Right cardiac atrium (tissue), 5 donors: ENCODE data around the gene VPS45. TPM values are rescaled to one million over a fixed set of nuclear protein-coding genes. Genes with fewer than 3 reads are reported as not detected.
"Not testable (repeated sequence)": the region's sequence is repeated elsewhere in the genome, so short reads cannot be mapped to it uniquely, and the experiment has no call there.

Source experiments
- ATAC-seq, 2 donors: fragments of 200-7000 bp; cut with Tn5 transposase; one replicate each; pipeline versions ENCODE4 v1.8.0 to v1.9.1; 2020; ENCODE audit warnings: moderate library complexity in 2 of 2, mild to moderate bottlenecking in 1 of 2
- DNase-seq, 3 donors: peaks; one replicate each; pipeline ENCODE4 v3.0.0-alpha.2; 2020
- H3K27ac ChIP-seq: one replicate; pipeline ENCODE4 v1.5.1; 2013; ENCODE audit warnings: mild to moderate bottlenecking, low read length, control low read depth, moderate library complexity
- H3K27me3 ChIP-seq: one replicate; pipeline ENCODE4 v1.6.1; 2013; ENCODE audit not compliant: control insufficient read depth, insufficient read depth
- H3K4me1 ChIP-seq: one replicate; pipeline ENCODE4 v1.6.1; 2013; ENCODE audit warnings: low read length; ENCODE audit not compliant: control insufficient read depth, insufficient read depth
- H3K4me3 ChIP-seq: one replicate; pipeline ENCODE4 v1.5.1; 2013; ENCODE audit warnings: low read length, control low read depth
- H3K9me3 ChIP-seq: one replicate; pipeline ENCODE4 v1.6.1; 2013; ENCODE audit warnings: low read length; ENCODE audit not compliant: control insufficient read depth
- WGBS: extraction: QIAGEN DNeasy Blood & Tissue Kit; methylation state at CpG from one replicate; pipeline ENCODE4 v1.1.7; 2013; 5-methylcytosine and 5-hydroxymethylcytosine counted together
- intact Hi-C, 4 donors: fragments of 100-400 bp; cut with DNase I; formaldehyde crosslinking; loops; one replicate each; pipeline versions ENCODE4 v1.11.0 to v1.14.0; 2022 to 2023
- polyA plus RNA-seq: library from polyadenylated mRNA; stranded (reverse); fragments of 200-250 nt; gene quantifications from one replicate; pipeline ENCODE4 v1.2.3, GENCODE V29; 2013
- total RNA-seq, 4 donors: library from RNA; stranded (reverse); fragmentation: NEBNext Ultra II Directional; extraction: Animal tissue kit (Norgen Biotek cat#: 25700); gene quantifications; one replicate each; pipeline ENCODE4 v1.2.1, GENCODE V29; 2021
- donor health status: healthy with polysubstance abuse.
- donor health status: DM: no; HTN: yes; CAD: no.
- donor health status: DM: no; HTN: no; CAD: no.
- donor health status: DM: no; HTN: yes; CAD: no; lungs with severe emphysema.
- donor health status: DM: yes; HTN: yes; CAD: no.

The VPS45 gene
- total and polyA plus RNA-seq, 5 donors, result 40.0 to 54.3 (median 47.3) TPM

DNA sequence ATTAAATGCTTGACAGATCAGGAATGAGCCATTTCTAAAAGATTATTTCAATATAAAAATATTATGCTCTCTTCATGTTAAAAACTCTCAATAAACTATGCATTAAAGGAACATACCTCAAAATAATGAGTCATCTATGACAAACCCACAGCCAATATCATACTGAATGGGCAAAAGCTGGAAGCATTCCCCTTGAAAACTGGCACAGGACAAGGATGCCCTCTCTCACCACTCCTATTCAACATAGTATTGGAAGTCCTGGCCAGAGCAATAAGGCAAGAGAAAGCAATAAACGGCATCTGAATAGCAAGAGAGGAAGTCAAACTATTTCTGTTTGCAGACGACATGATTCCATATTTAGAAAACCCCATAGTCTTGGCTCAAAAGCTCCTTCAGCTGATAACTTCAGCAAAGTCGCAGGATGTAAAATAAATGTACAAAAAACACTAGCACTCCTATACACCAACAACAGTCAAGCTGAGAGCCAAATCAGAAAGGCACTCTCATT lies 15.6 kb upstream of the VPS45 start:
- ATAC-seq, DNase-seq, H3K4me3 ChIP-seq, H3K27me3 ChIP-seq, H3K27ac ChIP-seq, H3K4me1 ChIP-seq, H3K9me3 ChIP-seq: not testable (repeated sequence)
- 13% methylated on average over 3 of the region's 3 CpGs for WGBS
- intact Hi-C loops, result loop anchor here in 3 of 4 donors (2.0 to 10.0 kb wide), 2 partner anchors 89 to 157 kb away; partner anchors contain the start of gene BOLA1 (in 1 of the 3)

DNA sequence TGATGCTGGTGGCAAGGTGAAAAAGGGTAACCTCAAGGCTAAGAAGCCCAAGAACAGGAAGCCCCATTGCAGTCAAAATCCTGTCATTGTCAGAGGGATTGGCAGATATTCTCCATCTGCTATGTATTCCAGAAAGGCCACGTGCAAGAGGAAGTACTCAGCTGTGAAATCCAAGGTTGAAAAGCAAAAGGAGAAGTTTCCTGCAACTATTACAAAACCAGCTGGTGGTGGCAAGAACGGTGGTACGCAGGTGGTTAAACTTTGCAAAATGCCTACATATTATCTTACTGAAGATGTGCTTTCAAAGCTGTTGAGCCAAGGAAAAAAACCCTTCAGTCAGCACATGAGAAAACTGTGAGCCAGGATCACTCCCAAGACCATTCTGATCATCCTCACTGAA lies 13.7 kb upstream of the VPS45 start:
- no peaks in the 10 kb centered on the region for H3K9me3 ChIP-seq
- intact Hi-C loops, result loop anchor here in 1 of 4 donors (10.0 kb wide), 1 partner anchor 159 kb away; the partner anchor contains the start of gene BOLA1
- peaks cover 2% of the 10 kb centered on the region for H3K4me1 ChIP-seq
- H3K27me3 ChIP-seq, result no peaks in the 10 kb centered on the region
- H3K4me3 ChIP-seq, result no peak overlapping the region
- no peak overlapping the region for H3K27ac ChIP-seq
- ATAC-seq (no peak), DNase-seq (no peak)
- 47% methylated on average over 3 of the region's 3 CpGs for WGBS

DNA sequence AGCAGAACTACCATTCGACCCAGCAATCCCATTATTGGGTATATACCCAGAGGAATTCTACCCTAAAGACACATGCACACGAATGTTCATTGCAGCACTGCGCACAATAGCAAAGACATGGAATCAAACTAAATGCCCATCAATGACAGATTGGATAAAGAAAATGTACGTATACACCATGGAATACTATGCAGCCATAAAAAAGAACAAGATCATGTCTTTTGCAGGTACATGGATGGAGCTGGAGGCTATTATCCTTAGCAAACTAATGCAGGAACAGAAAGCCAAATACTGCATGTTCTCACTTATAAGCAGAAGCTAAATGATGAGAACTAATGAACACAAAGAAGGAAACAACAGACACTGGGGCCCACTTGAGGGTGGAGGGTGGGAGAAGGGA lies 12.1 kb upstream of the VPS45 start:
- H3K27me3 ChIP-seq, ATAC-seq, H3K27ac ChIP-seq, H3K9me3 ChIP-seq, H3K4me3 ChIP-seq, DNase-seq, H3K4me1 ChIP-seq: not testable (repeated sequence)
- intact Hi-C loops, result loop anchor here in 1 of 4 donors (10.0 kb wide), 1 partner anchor 161 kb away; the partner anchor contains the start of gene BOLA1
- 93% methylated on average over 4 of the region's 4 CpGs for WGBS

DNA sequence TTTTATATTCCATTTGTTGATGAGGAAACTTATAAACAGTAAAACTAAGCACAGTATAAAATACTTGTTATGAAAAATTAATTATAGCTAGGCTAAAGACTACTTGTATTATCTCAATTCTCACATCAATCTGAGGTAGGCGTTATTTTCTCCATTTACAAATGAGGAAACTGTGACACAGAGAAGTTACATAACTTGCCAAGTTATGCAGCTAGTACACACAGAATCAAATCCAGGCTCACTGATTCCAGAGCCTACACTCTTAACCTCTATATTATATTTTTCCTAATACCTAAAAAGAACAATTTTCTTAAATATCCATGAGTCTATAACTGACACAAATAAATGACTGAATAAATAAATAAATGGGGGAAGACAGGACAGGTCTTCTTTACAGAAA lies 11.2 kb upstream of the VPS45 start:
- Histone ChIP-seq H3K4me1 (peaks cover 2% of the 10 kb centered on the region), H3K9me3 (no peaks in the 10 kb centered on the region), H3K4me3 (no peak overlapping the region), H3K27me3 (no peaks in the 10 kb centered on the region), H3K27ac (no peak overlapping the region)
- 43% methylated on average over 1 of the region's 1 CpG for WGBS
- no peak for DNase-seq
- intact Hi-C loops, result loop anchor here in 1 of 4 donors (10.0 kb wide), 1 partner anchor 162 kb away; the partner anchor contains the start of gene BOLA1
- ATAC-seq, result no peak

DNA sequence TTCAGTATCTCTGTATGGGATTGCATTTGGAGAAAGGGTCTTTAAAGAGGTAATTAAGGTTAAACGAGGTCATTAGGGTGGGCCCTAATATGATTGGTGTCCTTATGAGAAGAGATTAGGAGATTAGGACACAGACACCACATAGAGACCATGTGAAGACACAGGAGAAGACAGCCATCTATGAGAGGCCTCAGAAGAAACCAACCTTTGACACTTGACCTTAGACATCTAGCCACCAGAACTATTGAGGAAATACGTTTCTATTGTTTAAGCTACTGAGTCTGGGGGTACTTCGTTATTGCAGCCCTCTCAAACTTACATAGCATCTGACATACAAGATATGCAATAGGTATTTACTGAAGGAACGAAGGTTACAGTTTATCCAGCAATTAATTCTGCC lies 7.3 kb upstream of the VPS45 start:
- intact Hi-C loops, result loop anchor here in 1 of 4 donors (10.0 kb wide), 1 partner anchor 45 kb away; the partner anchor contains the start of gene OTUD7B
- H3K27ac ChIP-seq, result no peak overlapping the region
- no peak for ATAC-seq
- H3K4me1 ChIP-seq, result peaks cover 3% of the 10 kb centered on the region
- H3K4me3 ChIP-seq, result no peak overlapping the region
- no peaks in the 10 kb centered on the region for H3K27me3 ChIP-seq
- DNase-seq, result no peak
- 73% methylated on average over 4 of the region's 4 CpGs for WGBS
- no peaks in the 10 kb centered on the region for H3K9me3 ChIP-seq

DNA sequence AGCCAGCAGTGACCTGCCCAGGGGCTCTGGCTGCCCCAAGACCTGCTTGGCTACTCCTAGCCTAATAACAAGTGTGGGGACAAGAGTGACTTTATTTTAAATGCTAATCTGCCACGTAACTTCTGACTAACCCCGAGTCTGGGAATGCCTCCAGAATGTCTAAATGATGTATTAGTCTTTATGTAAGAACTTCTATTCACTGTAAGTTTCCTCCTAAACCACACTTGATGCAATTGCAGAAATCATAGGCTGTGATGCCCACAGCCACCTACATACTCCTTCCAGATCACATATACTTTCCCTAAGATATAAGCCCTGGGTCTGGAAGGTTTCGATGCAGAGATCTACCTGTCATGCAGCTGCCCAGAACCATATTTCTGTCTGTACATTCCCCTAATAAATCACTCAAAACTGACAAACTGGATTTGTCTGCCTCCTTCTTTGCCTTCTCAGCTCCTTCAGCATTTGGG lies 5.9 kb upstream of the VPS45 start:
- no peak for DNase-seq
- H3K4me3 ChIP-seq, result no peak overlapping the region
- peak in 1 of 2 donors; percentile 32 for ATAC-seq
- WGBS, result 48% methylated on average over 3 of the region's 3 CpGs
- peaks cover 3% of the 10 kb centered on the region for H3K4me1 ChIP-seq
- H3K27me3 ChIP-seq, result no peaks in the 10 kb centered on the region
- intact Hi-C loops, result loop anchor here in 1 of 4 donors (10.0 kb wide), 1 partner anchor 47 kb away; the partner anchor contains the start of gene OTUD7B
- no peaks in the 10 kb centered on the region for H3K9me3 ChIP-seq
- peak overlapping the region; percentile 19 for H3K27ac ChIP-seq

DNA sequence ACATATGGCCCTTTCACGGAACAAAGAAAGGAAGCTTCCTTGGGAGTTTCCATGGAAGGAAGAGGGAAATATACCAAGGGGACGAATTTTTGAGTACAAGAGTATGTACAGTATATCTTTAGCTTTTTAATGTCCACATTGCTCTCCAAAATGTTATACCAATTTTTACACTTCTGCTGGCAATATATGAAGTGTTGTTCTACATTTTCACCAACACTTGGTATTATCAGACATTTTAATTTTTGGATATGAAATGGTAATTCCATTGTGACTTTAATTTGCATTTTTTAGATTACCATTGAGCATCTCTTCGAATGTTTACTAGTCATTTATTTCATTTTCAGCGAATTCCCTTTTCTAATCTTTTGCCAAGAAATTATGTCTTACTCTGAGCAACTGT lies 5.5 kb upstream of the VPS45 start:
- Histone ChIP-seq H3K4me3 (no peak overlapping the region), H3K27me3 (no peaks in the 10 kb centered on the region), H3K4me1 (peaks cover 3% of the 10 kb centered on the region), H3K27ac (no peak overlapping the region), H3K9me3 (no peaks in the 10 kb centered on the region)
- intact Hi-C loops, result loop anchor here in 1 of 4 donors (10.0 kb wide), 1 partner anchor 47 kb away; the partner anchor contains the start of gene OTUD7B
- DNase-seq, result no peak
- no peak for ATAC-seq
- 90% methylated on average over 4 of the region's 4 CpGs for WGBS

DNA sequence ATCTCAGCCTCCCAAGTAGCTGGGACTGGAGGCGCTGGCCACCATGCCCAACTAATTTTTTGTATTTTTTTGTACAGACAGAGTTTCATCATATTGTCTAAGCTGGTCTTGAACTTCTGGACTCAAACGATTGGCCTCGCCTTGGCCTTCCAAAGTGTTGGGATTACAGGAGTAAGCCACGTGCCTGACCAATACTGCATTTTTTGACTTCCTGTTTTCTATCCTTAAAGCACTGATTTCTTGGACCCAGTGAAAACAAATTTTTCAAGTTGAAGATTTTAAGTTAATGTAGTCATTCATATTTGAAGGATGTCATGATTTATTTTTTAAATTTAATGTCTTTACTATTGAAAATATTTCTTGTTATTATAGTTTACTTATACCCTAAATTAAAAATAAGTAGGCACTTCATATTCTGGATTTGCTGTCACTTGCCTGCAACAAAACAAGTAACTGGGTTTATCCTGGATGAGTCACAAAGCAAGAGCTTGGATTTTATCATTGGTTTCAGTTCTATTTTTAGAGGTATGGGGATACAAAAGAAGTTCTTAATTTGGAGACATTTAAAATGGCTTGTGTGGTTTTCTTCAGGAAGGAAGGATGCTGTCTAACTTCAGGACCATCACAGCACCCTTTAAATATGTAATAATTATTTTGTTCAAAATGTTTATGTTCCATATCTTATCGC lies 2.2 kb upstream of the VPS45 start:
- ATAC-seq (no peak), DNase-seq (no peak)
- intact Hi-C loops, result loop anchor here in 1 of 4 donors (10.0 kb wide), 1 partner anchor 51 kb away; the partner anchor contains the start of gene OTUD7B
- Histone ChIP-seq H3K9me3 (no peaks in the 10 kb centered on the region), H3K4me1 (peaks cover 3% of the 10 kb centered on the region), H3K4me3 (peak overlapping the region; percentile 35), H3K27me3 (no peaks in the 10 kb centered on the region), H3K27ac (peak overlapping the region; percentile 39)
- 59% methylated on average over 5 of the region's 5 CpGs for WGBS

DNA sequence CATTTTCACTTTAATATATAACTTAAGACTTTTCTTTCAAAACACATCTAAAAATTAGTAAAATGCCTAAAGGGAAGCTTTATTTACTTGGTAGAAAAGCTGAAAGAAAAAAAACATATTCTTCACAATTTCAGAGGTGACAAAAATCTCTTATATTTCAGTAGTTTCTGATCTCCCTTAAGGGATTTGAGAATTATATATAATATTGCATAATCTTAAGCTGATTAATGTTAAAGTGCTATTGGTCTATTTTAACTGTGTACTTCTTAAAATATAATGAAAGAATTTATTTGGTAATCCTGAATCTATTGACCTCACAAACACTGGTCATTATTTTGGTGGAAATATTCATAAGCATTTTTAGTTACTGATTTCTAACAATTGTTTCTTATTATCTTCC lies 1.2 kb upstream of the VPS45 start:
- Histone ChIP-seq H3K4me3 (peak overlapping the region; percentile 97), H3K4me1 (peaks cover 3% of the 10 kb centered on the region), H3K27ac (no peak overlapping the region), H3K9me3 (no peaks in the 10 kb centered on the region), H3K27me3 (no peaks in the 10 kb centered on the region)
- DNase-seq (no peak), ATAC-seq (no peak)
- intact Hi-C loops, result loop anchor here in 1 of 4 donors (10.0 kb wide), 1 partner anchor 52 kb away; the partner anchor contains the start of gene OTUD7B

DNA sequence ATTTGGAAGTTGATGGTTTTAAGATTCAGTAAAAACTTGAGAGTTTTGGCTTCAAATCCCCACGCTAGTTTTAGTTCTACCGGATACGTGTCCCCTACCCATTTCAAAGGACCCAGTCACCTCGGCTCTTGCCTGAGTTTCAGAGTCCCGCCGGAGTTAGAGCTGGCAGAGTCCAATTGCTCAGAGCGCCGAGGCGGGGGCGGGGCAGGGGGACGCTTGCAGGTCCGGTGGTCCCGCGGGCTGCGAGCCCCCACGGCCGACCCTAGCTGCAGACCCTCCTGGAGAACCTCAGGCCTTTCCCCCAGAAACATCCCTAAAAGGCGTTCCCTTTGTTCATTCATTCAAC lies 765 bp upstream of the VPS45 start:
- DNase-seq, result peak; percentile 61 to 80 (median 78)
- peaks cover 1% of the 10 kb centered on the region for H3K4me1 ChIP-seq
- intact Hi-C loops, result loop anchor here in 1 of 4 donors (10.0 kb wide), 1 partner anchor 52 kb away; the partner anchor contains the start of gene OTUD7B
- no peaks in the 10 kb centered on the region for H3K27me3 ChIP-seq
- peak overlapping the region; percentile 99 for H3K27ac ChIP-seq
- ATAC-seq, result peak; percentile 70 to 74
- peak overlapping the region; percentile 97 for H3K4me3 ChIP-seq
- H3K9me3 ChIP-seq, result no peaks in the 10 kb centered on the region
- WGBS, result under 1% methylated on average over 18 of the region's 18 CpGs

DNA sequence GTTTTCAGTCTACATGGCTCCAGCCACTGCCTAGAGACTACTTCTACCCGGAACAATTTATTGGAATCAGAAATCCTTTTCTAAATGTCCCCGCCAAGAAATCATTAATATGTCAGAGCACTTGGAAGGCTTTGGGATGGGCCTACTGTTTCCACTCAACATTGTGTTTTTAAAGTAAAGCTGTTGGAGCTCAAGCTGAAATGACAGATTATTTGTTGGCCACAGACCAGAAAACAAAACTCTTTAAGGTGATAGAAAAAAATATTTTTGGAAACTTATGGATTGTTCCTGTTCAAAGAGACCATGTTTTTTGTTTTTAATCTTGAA lies 496 bp downstream of the VPS45 start:
- WGBS, result 6% methylated on average over 2 of the region's 2 CpGs
- DNase-seq (no peak), ATAC-seq (no peak)
- H3K4me1 ChIP-seq, result peaks cover 1% of the 10 kb centered on the region
- intact Hi-C loops, result loop anchor here in 1 of 4 donors (10.0 kb wide), 1 partner anchor 53 kb away; the partner anchor contains the start of gene OTUD7B
- H3K4me3 ChIP-seq, result peak overlapping the region; percentile 97
- no peaks in the 10 kb centered on the region for H3K9me3 ChIP-seq
- H3K27ac ChIP-seq, result peak overlapping the region; percentile 99
- no peaks in the 10 kb centered on the region for H3K27me3 ChIP-seq
